Activated CD8-positive, alpha-beta memory T cell treated with anti-CD3 and anti-CD28 coated beads, Interleukin-2, amount 50 U/mL, for 48 hours (primary cell): ENCODE data around the gene LENG9.

Source experiments
- DNase-seq: peaks from one replicate; pipeline ENCODE4 v3.0.0-alpha.2; 2020

LENG9 gene

GRCh38 chr19:54436031-54436523, 27.5 kb downstream of the LENG9 start:
- no peak for DNase-seq

- DNase-seq: no peak
Observed at GRCh38 chr19:54435551-54436016, 28.0 kb downstream of the LENG9 start.

GRCh38 chr19:54434873-54435214, 28.7 kb downstream of the LENG9 start:
- DNase-seq: no peak

GRCh38 chr19:54434112-54434872, 29.3 kb downstream of the LENG9 start:
- no peak for DNase-seq

GRCh38 chr19:54433697-54434096, 29.9 kb downstream of the LENG9 start:
- DNase-seq: no peak

- DNase-seq: no peak
Observed at GRCh38 chr19:54432144-54432738, 31.3 kb downstream of the LENG9 start.

GRCh38 chr19:54431255-54431838, 32.2 kb downstream of the LENG9 start:
- DNase-seq: no peak

- DNase-seq: peak; percentile 78
Observed at GRCh38 chr19:54430306-54431254, 33.0 kb downstream of the LENG9 start.

- no peak for DNase-seq
Observed at GRCh38 chr19:54429545-54430227, 33.9 kb downstream of the LENG9 start.

- no peak for DNase-seq
Observed at GRCh38 chr19:54429176-54429495, 34.4 kb downstream of the LENG9 start.

GRCh38 chr19:54428323-54429175, 35.0 kb downstream of the LENG9 start:
- no peak for DNase-seq

GRCh38 chr19:54427586-54427985, 36.0 kb downstream of the LENG9 start:
- no peak for DNase-seq

GRCh38 chr19:54426291-54426931, 37.2 kb downstream of the LENG9 start:
- DNase-seq: no peak

GRCh38 chr19:54425382-54425723, 38.2 kb downstream of the LENG9 start:
- no peak for DNase-seq

GRCh38 chr19:54424660-54425381, 38.8 kb downstream of the LENG9 start:
- no peak for DNase-seq

GRCh38 chr19:54424201-54424600, 39.4 kb downstream of the LENG9 start:
- DNase-seq: no peak

GRCh38 chr19:54422136-54422535, 41.4 kb downstream of the LENG9 start:
- DNase-seq: no peak

GRCh38 chr19:54421521-54421920, 42.1 kb downstream of the LENG9 start:
- DNase-seq: no peak

- no peak for DNase-seq
Observed at GRCh38 chr19:54421169-54421516, 42.4 kb downstream of the LENG9 start.

GRCh38 chr19:54420383-54421168, 43.0 kb downstream of the LENG9 start:
- DNase-seq: no peak
